ENCODE measurements around the gene SPINK2. TPM values are rescaled to one million over a fixed set of nuclear protein-coding genes. Genes with fewer than 3 reads are reported as not detected.

The SPINK2 gene
- polyA plus RNA-seq, 1 of the 3 experiments (the other 2 are of a cell fraction) = not detected

DNA sequence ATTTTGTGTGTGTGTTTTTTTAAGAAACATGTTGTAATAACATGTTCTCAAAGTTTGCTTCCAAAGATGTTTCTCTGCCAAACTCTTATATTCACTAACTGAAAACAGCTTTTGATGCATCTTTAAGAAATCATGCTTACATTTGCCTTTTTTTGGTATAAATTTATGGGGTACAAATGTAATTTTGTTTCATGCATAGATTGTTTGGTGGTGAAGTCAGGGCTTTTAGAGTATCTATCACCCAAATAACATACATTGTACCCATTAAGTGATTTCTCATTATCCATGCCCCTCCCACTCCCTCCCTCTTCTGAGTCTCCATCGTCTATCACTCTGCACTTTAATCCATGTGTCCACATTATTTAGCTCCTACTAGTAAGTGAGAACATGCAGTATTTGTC lies 30.8 kb downstream of the SPINK2 start:
- no peak overlapping the region for H3K4me2 ChIP-seq
- H3K9ac ChIP-seq = no peak overlapping the region
- no peaks in the 10 kb centered on the region; a peak in 1 of 4 replicates for H3K4me1 ChIP-seq (ENCODE audit: control insufficient read depth in 1 of 2, insufficient read depth in 2 of 2, low read depth in 1 of 2, low read length in 1 of 2)
- ChIA-PET POLR2A (no interaction called here), CTCF (interaction anchor here (1.2 to 2.4 kb wide), 4 partner anchors 9 to 215 kb away, joined by 3 to 11 read pairs (median 4); no protein-coding TSS in a partner anchor)
- no peak overlapping the region for H3K27ac ChIP-seq (ENCODE audit: low read depth in 2 of 2, low read length in 1 of 2)
- 63% methylated on average over 1 of the region's 1 CpG for WGBS (ENCODE audit: low lambda C conversion rate)
- DNase-seq = no peak
- no peaks in the 10 kb centered on the region for H3K9me2 ChIP-seq
- H4K20me1 ChIP-seq (ENCODE audit: insufficient read depth) = no peaks in the 10 kb centered on the region
- H3K79me2 ChIP-seq (ENCODE audit: insufficient read depth) = no peaks in the 10 kb centered on the region
- no peak overlapping the region for H2AFZ ChIP-seq (ENCODE audit: low read depth)
- H3K9me3 ChIP-seq = no peaks in the 10 kb centered on the region
- H3K36me3 ChIP-seq (replicated peaks in 1 of 2; ENCODE audit: control insufficient read depth in 1 of 2, insufficient read depth in 2 of 2, low read length in 1 of 2) = no peaks in the 10 kb centered on the region
- no peak overlapping the region for H3K4me3 ChIP-seq (ENCODE audit: low read depth in 2 of 2, low read length in 1 of 2)
- no peaks in the 10 kb centered on the region for H3K27me3 ChIP-seq (ENCODE audit: insufficient read depth)
- TF ChIP-seq EZH2phosphoT487 (IDR thresholded peaks at IDR 0.05; ENCODE audit: borderline replicate concordance, low read depth) (no peak), MEF2A (IDR thresholded peaks at IDR 0.05; ENCODE audit: borderline replicate concordance, low read depth) (no peak), ELF1 (IDR thresholded peaks at IDR 0.05) (no peak), FOXJ3 (CRISPR knock-in tag; IDR thresholded peaks at IDR 0.05) (no peak), REST (IDR thresholded peaks at IDR 0.05; ENCODE audit: low read depth, low read length) (no peak), SMC3 (IDR thresholded peaks at IDR 0.05; ENCODE audit: low read depth, low read length) (no peak), GATA2 (CRISPR knock-in tag; IDR thresholded peaks at IDR 0.05) (no peak), TAF1 (IDR thresholded peaks at IDR 0.05; ENCODE audit: borderline replicate concordance, low read depth, low read length) (no peak), TCF12 (IDR thresholded peaks at IDR 0.05) (no peak), NFIC (IDR thresholded peaks at IDR 0.05; ENCODE audit: borderline replicate concordance) (no peak), YY1 (IDR thresholded peaks at IDR 0.05; ENCODE audit: low read depth) (no peak), JUND (IDR thresholded peaks at IDR 0.05) (no peak)
- TF ChIP-seq, protein P1, sequence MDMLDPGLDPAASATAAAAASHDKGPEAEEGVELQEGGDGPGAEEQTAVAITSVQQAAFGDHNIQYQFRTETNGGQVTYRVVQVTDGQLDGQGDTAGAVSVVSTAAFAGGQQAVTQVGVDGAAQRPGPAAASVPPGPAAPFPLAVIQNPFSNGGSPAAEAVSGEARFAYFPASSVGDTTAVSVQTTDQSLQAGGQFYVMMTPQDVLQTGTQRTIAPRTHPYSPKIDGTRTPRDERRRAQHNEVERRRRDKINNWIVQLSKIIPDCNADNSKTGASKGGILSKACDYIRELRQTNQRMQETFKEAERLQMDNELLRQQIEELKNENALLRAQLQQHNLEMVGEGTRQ (IDR thresholded peaks at IDR 0.05; ENCODE audit: borderline replicate concordance, low read depth, low read length) = no peak
- TF ChIP-seq, protein P2, sequence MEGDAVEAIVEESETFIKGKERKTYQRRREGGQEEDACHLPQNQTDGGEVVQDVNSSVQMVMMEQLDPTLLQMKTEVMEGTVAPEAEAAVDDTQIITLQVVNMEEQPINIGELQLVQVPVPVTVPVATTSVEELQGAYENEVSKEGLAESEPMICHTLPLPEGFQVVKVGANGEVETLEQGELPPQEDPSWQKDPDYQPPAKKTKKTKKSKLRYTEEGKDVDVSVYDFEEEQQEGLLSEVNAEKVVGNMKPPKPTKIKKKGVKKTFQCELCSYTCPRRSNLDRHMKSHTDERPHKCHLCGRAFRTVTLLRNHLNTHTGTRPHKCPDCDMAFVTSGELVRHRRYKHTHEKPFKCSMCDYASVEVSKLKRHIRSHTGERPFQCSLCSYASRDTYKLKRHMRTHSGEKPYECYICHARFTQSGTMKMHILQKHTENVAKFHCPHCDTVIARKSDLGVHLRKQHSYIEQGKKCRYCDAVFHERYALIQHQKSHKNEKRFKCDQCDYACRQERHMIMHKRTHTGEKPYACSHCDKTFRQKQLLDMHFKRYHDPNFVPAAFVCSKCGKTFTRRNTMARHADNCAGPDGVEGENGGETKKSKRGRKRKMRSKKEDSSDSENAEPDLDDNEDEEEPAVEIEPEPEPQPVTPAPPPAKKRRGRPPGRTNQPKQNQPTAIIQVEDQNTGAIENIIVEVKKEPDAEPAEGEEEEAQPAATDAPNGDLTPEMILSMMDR (IDR thresholded peaks at IDR 0.05) = no peak
- H3F3A ChIP-seq (replicated peaks; ENCODE audit: insufficient read depth) = no peaks in the 10 kb centered on the region
